ENCODE results near the gene MYO3B. TPM values are rescaled to one million over a fixed set of nuclear protein-coding genes. Genes with fewer than 3 reads are reported as not detected.

Gene MYO3B
- total and polyA plus RNA-seq, 2 of the 8 experiments (the other 6 are each of a cell fraction or from before 2014, with no cell fraction given) = 0.17 to 0.19 TPM

DNA sequence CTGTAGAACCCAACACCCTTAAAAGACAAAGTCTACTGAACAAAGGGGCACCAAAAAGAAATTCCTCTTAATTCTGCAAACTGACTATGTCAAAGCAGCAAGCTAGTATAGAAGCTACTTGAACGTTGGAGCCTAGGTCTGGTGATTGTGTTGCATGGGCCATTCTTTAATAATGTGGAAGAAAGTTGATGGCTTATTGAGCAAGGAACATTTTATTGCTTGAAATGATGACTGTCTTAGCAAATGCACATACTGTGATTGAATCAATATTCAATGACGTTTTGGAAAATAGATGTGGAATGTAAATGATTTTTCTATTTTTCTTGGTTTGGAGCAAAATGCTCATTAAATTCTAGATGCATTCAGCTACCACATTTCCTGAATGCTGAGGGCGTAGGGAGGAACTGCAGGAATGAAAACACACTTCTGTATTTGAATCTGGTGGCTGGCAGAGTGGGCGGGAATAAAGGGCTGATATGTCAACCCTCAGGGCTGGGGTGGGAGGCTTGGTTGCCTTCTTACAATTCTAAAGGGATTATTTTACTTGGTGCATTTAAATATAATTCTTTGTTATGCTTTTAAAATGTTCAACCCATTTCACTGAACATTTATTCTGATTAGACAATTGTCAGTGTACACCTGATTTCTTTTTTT, 26.5 kb downstream of the MYO3B start:
- peaks cover 0 to 10% (median 0%) of the 10 kb centered on the region in 4 experiments; a peak in 3 of 8 replicates for H3K36me3 ChIP-seq (ENCODE audit: control insufficient read depth in 2 of 4, insufficient read depth in 4 of 4, low read length in 3 of 4)
- no peaks in the 10 kb centered on the region for H3K27me3 ChIP-seq (replicated peaks in 1 of 4; ENCODE audit: control insufficient read depth in 3 of 4, extremely low read depth in 1 of 4, insufficient read depth in 3 of 4, low read length in 3 of 4)
- TF ChIP-seq SP1 (IDR thresholded peaks at IDR 0.05; ENCODE audit: low read depth, low read length) (no peak), SP4 (IDR thresholded peaks at IDR 0.05; ENCODE audit: low read length) (no peak), KDM5A (IDR thresholded peaks at IDR 0.05; ENCODE audit: low read length) (no peak), RXRA (IDR thresholded peaks at IDR 0.05; ENCODE audit: insufficient read depth, low read depth, low read length) (no peak), CBX8 (IDR thresholded peaks at IDR 0.05; ENCODE audit: borderline replicate concordance, low read depth, low read length) (no peak)
- no peak overlapping the region for H4K5ac ChIP-seq (ENCODE audit: insufficient read length, low read depth, low read length)
- no peak overlapping the region for H2AK5ac ChIP-seq (ENCODE audit: low read depth, low read length)
- H3K18ac ChIP-seq (ENCODE audit: extremely low read depth, low read length) = no peak overlapping the region
- H4K91ac ChIP-seq (replicated peaks; ENCODE audit: insufficient read length, low read length) = no peak overlapping the region
- H3K14ac ChIP-seq (ENCODE audit: insufficient read length) = no peak overlapping the region
- no peak overlapping the region for H4K8ac ChIP-seq (ENCODE audit: extremely low read depth, insufficient read depth, low read length)
- no peaks in the 10 kb centered on the region for H3K4me1 ChIP-seq (replicated peaks in 1 of 4; ENCODE audit: control insufficient read depth in 3 of 4, insufficient read depth in 4 of 4, low read length in 3 of 4)
- FAIRE-seq = no peak
- CTCF ChIA-PET (ENCODE audit: partially characterized antibody) = no interaction called here
- no peak overlapping the region for H2BK20ac ChIP-seq (ENCODE audit: low read length)
- H3K23ac ChIP-seq (ENCODE audit: insufficient read length) = no peak overlapping the region
- H4K20me1 ChIP-seq (replicated peaks in 1 of 2; ENCODE audit: control insufficient read depth in 1 of 2, insufficient read depth in 2 of 2, low read length in 2 of 2) = no peaks in the 10 kb centered on the region
- H3K9me3 ChIP-seq (ENCODE audit: insufficient read depth in 2 of 2, low read depth in 1 of 2, low read length in 1 of 2) = peaks cover 8 to 18% of the 10 kb centered on the region in 2 experiments; a peak in 2 of 4 replicates
- H2AFZ ChIP-seq (ENCODE audit: low read length) = no peak overlapping the region
- H3K79me1 ChIP-seq (ENCODE audit: low read depth, low read length) = no peaks in the 10 kb centered on the region
- no peak for DNase-seq (ENCODE audit: low read depth in 1 of 2, low spot score in 2 of 2)
- no peak overlapping the region for H3K9ac ChIP-seq (replicated peaks in 1 of 4; ENCODE audit: extremely low read depth in 1 of 4, low read depth in 3 of 4, low read length in 3 of 4)
- no peak overlapping the region for H3K4me3 ChIP-seq (ENCODE audit: extremely low read depth in 1 of 4, insufficient read depth in 2 of 4, low read depth in 3 of 4, low read length in 4 of 4)
- no peaks in the 10 kb centered on the region for H3K23me2 ChIP-seq (ENCODE audit: low read depth, low read length)
- no peak overlapping the region for H2BK120ac ChIP-seq (replicated peaks; ENCODE audit: low read depth, low read length)
- H3K4ac ChIP-seq (replicated peaks; ENCODE audit: insufficient read length, low read depth, low read length) = no peak overlapping the region
- H2BK12ac ChIP-seq (ENCODE audit: low read depth, low read length) = no peak overlapping the region
- 90% methylated on average over 4 of the region's 4 CpGs; no CpG with 5 or more reads in 1 of the 2 experiments for WGBS, 2 experiments (ENCODE audit: extremely low coverage in 1 of 2, insufficient coverage in 1 of 2, insufficient read length in 1 of 2, insufficient replicate concordance in 2 of 2, low coverage in 1 of 2, low lambda C conversion rate in 2 of 2, missing lambda C conversion rate in 1 of 2)
- H3K27ac ChIP-seq (ENCODE audit: low read depth, low read length) = no peak overlapping the region
- no peak overlapping the region for H3K56ac ChIP-seq (replicated peaks; ENCODE audit: insufficient read length, low read depth, low read length)
- H2BK15ac ChIP-seq (ENCODE audit: low read length) = no peak overlapping the region
- H3K4me2 ChIP-seq (ENCODE audit: insufficient read depth in 1 of 2, low read depth in 2 of 2, low read length in 2 of 2) = no peak overlapping the region
- POLR2A ChIA-PET (ENCODE audit: partially characterized antibody) = no interaction called here
- no peak overlapping the region for H2BK5ac ChIP-seq (ENCODE audit: low read depth, low read length)
- H3K79me2 ChIP-seq (ENCODE audit: control insufficient read depth in 1 of 2, insufficient read depth in 2 of 2, low read length in 2 of 2) = no peaks in the 10 kb centered on the region
